Nucleus accumbens (tissue), 56 donors: Measurements from ENCODE around the gene IQSEC3.
"Not testable (repeated sequence)": the region's sequence is repeated elsewhere in the genome, so short reads cannot be mapped to it uniquely, and the experiment has no call there.

Source experiments
- DNase-seq, 56 donors: peaks; one replicate each; lab custom pipeline; 2025; lab: John Stamatoyannopoulos, UW

The IQSEC3 gene

DNA sequence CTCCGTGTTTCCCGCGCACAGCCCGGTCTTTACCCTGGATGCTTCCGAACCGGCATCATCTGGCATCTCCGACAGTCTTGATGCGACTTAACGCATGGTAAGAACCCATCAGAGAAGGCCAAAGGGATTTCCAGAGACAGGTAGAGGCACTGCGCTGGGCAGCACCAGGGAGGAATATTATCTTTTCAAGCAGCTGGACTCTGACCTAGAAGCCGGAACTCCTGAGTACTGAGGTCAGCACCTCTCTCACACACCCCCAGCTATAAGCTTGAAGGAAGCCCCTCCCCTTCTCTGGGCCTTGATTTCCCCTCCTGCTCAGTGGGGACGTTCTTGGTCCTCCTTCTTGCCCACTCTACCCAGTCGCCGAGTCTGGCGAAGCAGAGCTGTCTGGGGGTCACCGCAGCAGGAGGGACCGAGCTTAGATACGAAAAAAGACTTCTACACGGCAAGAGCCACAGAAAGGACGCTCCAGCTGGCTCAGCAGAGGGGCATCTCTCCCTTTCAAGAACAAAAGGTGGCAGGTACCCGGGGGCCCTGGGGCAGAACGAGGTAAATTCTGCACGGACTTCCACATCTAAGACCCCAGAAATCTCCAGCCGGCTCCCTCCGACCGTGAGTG is 10.6 kb downstream of the IQSEC3 start:
- not testable (repeated sequence) for DNase-seq

DNA sequence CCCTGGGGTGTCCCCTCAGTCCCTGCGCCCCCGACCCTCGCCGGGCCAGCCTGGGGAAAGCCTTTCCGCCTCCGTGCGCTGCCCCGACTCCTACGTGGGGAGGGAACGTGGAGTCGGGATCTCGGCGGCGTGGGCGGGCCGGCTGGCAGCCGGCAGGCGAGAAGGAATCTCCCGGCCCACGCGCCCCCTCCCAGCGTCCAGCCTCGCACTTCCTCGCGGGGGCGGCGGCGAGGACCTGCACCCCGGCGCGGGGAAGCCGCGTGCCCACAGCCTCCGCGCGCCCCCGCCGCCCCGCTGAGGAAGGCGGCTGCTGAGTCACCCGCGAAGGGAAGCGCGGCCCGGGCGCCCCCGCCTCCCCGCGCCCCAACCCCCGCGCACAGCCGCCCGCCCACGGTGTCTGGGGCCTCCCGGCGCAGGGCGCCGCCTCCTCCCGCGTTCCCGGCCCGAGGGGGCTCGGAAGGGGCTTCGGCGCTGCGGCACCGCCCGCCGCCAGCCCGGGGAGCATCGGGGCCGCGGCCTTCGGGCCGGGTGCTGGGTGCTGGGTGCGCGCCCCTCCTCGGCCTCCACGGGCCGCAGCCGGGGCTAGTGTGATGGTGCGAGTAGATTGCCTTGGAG is 11.3 kb downstream of the IQSEC3 start:
- DNase-seq, result peak in 3 of 56 donors; percentile 10 to 70 (median 10)

DNA sequence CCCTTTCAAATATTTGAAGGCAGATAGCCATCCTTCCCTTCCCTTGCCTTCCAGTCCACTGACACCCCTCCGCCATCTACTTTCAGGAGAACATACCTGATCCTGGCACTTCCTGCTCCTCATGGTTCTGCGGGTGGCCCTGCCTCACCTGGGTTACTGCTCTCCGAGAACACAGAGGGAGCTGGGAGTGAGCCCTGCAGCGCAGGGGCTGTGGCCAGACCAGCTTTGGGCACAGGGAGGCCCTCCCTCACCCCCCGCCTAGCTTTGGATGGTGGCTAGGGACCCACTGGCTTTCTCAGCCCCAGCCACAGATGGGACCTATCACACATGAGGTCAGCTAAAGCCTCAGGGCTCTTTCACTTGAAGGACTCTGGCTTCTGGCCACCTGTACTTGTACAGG is 12.4 kb downstream of the IQSEC3 start:
- DNase-seq, result no peak

DNA sequence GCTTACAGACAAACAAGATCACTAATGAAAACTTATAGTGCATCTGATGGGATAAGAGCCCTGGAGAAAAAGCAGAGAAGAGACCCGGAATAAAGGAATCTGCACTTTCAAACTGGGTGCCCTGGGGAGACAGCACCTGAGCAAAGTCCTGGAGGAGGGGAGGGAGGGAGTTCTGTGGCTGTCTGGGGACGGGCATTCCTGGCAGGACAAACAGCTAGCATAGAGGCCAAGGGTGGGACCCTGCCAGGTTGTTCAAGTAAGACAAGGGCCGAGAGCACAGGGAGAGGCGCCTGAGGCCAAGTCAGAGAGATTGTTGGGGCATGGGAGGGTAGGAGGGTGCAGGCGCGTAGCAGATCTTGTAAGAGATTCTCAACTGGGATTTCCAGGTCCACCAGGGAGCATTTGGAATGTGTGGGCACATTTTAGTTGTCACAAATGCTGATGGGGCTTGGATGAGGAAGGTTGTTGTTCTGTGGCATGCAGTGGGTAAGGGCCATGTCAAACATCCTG is 14.2 kb downstream of the IQSEC3 start:
- DNase-seq, result no peak

DNA sequence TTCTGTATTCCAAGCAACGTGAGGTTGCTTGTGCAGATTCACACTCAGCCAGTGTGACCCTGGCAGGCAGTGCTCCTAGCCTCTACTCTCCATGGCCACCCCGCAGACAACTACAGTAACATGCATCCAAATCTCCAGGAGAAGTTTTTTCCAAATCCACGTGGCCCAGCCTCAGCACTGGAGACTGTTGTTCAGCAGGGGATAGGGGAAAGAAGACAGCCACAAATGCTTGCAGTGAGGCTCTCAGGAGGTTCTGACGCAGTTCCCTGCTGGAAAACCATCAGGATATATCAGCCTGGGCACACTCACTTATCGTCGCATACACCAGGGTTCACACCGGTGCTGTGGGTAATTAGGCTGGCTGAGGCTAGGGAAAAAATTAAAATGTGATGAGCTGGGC is 16.2 kb downstream of the IQSEC3 start:
- no peak for DNase-seq

DNA sequence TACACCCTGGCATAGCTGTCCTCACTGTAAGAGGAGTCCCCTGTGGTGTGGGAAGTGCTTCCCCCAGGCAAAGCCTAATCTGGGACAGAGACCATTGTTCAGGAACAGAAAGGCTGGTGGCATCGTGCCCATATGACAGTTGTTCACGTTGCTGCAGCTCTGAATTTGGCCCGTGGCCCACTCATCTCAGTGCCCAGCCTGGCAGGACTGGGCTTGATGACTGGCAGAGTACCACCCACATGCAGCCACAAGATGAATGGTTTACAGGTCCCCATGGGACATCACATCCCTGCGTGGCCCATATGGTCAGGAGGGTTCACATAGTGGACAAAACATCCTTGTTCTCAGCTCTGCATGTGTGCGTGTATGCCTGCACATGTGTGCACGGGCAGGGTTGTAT is 17.5 kb downstream of the IQSEC3 start:
- DNase-seq, result peak in 7 of 56 donors; percentile 8 to 45 (median 16)

DNA sequence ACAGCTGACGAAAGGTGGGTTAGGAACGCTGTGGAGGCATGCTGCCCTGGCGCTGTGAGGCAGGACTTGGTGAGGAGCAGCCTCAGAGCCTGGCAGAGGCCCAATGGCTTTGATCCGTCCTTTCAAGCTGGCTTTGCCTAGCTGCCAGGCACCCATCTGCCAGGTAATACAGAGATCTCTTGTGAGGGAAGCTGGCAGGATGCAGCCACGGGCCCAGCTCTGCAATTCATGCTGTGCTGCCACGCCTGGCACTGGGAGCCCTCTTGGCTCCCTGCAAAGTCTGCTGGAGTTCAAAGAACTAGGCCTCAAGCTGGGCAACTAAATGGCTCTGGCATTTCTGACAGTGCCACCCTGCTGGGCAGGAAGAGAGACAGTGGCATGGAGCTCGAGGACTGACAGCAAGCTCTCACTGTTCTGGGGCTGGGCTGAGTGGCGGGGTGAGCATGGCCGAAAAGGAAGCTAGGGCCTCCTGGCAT is 18.7 kb downstream of the IQSEC3 start:
- DNase-seq, result peak in 24 of 56 donors; percentile 6 to 66 (median 24)

DNA sequence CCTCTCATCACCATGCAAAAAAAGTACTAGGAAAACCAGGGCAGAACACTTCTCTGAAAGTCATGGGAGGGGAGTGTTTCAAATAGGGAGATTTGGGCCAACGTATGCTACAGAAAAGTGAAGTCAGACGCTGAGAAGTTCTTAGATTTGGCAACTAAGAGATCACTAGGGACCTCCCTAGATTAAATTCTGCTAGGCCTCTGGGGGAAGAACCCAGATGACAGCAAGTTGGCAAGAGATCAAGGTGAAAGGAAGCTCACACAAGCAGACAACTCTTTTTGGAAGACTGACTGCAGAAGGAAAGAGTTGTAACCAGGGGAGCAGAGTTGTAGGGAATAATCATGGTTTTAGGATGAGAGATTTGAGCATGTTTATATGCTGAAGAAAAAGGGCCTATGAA is 20.7 kb downstream of the IQSEC3 start:
- no peak for DNase-seq

DNA sequence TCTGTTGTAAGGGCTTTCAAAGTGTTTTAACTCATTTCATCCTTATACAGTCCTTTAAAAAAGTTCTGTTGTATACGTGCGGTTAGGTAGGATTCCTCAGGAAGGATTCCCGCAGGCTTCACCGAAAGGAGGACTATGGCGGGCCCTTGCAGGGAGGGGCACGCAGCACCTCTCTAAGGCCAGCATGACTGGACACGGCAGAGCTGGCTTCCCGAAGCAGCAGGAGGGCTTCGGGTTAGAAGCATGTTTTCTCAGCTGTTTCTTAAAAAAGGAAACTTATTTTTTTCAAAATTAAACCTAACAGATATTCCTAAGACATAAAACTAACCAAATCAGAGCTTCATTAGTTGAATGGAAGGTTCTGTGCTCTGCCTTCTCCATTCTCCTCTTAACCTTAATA is 21.3 kb downstream of the IQSEC3 start:
- no peak for DNase-seq

DNA sequence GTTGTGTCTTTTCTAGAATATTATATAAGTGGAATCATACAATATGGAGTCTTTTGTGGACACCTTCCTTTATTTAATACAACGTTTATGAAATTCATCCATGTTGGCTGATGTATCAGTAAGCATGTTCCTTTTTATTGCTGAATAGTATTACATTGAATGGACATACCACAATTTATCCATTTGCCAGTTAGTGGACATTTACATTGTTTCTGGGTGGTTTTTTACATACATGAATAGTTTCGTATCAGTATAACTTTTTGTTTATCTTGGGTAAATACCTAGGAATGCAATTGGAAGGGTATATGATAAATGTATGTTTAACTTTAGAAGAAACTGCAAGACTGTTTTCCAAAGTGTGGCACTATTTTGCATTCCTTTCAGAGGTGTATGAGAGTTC is 23.1 kb downstream of the IQSEC3 start:
- no peak for DNase-seq

DNA sequence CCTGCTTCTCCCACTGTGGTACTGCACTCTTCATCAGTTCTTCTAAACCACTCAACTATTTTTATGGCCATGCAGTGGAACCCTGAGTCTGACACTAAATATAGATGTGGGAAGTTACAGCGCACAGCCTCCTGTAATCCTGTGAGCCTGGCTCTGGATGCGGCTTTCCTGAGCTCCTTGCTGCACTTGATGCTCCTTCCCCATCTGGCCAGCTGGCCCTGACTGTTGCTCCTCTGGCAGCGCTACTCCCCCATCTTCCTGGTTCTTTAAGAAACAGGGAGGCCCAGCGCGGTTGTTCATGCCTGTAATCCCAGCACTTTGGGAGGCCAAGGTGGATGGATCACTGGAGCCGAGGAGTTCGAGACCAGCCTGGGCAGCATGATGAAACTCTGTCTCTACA is 24.6 kb downstream of the IQSEC3 start:
- DNase-seq, result no peak

DNA sequence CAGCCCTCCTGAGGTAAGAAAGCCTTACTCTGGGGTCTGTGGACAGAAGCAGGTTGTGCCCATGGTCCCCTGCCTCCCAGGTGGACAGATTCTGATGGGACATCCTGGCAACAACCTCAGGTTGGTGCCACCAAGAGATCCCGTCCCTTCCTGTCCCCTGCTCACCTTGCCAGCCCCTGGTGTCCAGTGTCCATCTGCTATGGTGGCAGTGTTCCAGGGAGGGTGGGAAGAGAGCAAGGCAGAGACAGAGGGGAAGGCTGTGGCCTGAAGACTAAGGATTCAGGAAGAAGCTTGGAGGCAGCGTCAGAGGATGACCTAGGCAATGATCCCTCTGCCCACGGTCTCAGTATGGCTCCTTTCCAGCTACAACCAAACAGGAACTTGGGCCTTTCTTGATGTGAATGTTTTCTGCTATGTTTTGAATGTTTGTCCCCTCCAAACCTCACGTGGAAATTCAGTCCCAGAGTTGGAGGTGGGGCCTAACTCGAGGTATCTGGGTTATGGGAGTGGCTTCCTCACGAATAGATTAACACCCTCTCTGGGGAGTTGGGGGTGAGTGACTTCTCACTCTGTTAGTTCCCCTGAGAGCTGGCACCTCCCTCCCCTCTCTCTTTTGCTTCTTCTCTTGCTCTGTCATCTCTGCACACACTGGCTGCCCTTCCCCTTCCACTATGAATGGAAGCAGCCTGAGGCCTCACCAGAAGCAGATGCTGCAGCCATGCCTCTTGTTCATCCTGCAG is 26.9 kb downstream of the IQSEC3 start:
- no peak for DNase-seq

DNA sequence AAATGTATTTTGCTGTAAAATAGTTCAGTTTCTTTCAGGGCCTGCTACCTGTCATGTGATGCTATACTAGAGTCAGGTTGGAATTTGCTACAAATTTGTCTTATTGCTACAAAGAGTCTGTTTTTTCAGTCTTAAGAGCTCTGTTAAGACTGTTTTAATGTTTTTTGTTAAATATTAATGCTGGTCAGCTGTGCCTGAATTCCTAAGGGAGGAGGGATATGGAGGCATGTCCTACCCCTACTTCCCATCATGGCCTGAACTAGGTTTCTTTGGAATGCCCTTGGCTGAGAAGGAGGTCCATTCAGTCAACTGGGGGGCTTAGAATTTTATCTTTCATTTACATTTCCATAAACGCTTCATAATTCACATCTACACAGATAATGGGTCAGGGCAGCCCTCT is 30.0 kb downstream of the IQSEC3 start:
- no peak for DNase-seq

DNA sequence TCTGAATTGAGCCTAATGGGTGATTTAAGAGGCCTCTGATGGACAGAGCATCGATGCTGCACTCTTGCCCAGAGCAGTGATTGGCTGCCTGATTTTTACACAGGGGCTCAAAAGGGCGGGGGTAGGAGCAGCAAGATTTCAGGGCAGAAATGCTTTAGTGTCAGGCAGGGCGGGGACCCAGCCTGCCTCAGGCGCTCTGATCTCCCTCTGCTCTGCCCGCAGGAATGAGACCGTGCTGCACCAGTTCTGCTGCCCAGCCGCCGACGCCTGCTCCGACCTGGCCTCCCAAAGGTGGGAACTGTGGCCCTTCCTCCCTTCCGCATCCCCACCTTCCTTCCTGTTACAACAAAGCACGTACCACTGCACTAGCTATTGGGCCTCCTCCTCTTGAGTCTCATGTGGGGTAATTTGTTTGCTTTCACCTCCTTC is 32.4 kb downstream of the IQSEC3 start:
- DNase-seq, result no peak

DNA sequence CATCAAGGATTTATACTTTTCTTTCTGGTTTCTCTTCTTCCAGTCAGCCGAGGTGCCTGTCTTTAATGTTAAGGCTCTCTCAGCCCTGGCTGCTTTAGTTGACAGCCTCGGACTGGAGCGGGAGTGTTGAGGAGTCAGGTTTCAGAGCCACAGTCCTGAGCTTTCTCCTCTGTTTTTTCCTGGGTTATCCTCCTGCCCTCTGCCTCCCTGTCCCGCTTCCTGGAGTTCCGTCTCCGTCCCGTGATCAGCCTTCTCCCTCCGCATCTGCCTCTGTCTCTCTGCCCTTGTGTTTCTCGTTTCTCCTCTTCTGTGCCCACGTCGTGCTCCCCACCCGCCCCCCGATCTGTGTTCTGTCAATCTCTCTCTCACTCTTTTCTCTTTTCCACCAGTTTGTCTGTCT is 33.0 kb downstream of the IQSEC3 start:
- no peak for DNase-seq

DNA sequence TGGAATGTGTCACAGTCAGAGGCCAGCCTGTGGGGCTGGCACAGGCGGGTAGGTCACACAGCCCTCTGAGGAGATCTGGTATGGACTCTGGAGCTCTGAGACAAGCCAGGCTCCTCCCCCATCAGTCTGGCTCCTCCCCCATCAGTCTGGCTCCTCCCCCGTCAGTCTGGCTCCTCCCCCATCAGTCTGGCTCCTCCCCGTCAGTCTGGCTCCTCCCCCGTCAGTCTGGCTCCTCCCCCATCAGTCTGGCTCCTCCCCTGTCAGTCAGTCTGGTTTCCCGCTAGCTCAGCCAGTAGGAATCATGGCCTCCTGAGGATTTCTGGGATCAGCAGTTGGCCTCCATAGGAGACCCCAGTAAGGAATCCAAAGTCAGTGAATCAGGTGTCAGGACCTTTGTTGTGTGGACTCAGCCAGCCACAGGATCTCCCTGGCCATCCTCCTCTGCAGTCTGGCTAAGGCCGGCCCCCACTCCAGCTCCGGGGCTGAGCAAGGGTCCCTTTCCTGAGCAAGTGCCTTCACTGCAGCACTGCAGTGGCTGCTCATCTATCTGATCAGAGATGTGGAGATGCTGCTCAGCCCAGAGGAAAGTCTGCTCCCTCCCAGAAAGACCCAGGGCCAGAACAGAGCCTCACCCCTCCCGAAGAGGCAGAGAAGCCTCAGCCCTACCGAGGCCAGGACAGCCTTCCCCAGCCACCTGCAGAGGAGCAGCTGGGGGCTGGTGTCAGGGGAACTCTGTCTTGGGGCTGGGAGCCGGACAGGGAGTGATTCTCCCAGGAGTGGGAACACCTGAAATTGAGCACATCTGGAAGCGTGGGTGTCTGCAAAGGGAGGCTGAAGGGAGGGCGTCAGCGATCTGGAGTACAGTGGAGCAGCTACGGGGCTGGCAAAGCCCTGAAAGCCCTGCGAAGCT is 35.7 kb downstream of the IQSEC3 start:
- no peak for DNase-seq

DNA sequence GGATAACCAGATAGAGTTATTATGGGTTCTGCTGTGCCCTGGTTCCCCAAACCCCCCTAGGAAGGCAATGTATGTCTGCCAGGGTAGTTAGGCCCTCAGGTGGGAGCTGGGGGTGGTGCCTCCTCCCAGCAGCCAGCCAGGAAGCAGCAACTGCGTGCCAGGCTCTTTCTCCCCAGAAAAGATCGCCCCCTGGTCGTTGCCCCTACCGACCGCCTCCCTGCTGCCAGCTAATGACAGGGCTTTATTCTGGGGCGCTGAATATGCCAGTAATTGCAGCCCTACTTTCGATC is 36.3 kb downstream of the IQSEC3 start:
- no peak for DNase-seq

DNA sequence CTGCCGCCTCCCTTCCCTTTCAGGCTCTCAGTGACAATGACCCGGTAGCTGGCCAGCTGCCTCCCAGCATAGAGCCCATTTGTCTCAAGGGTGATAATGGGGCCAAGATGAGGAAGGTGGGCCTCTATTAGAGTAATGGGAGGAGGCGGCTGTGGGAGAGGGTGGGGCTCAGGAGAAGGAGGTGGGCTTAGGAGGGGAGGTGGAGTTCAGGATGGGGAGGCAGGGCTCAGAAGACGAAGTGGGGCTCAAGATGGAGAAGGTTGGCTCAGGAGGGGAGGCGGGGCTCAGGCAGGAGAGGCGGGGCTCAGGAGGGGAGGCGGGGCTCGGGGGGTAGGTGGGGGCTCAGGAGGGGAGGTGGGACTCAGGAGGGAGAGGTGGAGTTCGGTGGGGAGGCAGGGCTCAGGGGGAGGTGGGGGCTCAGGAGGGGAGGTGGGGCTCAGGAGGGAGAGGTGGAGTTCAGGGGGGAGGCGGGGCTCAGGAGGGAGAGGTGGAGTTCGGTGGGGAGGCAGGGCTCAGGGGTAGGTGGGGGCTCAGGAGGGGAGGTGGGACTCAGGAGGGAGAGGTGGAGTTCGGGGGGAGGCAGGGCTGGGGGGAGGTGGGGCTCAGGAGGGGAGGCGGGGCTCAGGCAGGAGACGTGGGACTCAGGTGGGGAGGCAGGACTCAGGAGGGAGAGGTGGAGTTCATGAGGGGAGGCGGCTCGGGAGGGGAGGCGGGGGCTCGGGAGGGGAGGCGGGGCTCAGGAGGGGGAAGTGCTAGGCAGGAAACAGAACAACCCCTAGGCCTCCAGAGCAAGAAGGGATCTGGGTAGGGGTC is 36.8 kb downstream of the IQSEC3 start:
- peak in 1 of 56 donors; percentile 17 for DNase-seq

DNA sequence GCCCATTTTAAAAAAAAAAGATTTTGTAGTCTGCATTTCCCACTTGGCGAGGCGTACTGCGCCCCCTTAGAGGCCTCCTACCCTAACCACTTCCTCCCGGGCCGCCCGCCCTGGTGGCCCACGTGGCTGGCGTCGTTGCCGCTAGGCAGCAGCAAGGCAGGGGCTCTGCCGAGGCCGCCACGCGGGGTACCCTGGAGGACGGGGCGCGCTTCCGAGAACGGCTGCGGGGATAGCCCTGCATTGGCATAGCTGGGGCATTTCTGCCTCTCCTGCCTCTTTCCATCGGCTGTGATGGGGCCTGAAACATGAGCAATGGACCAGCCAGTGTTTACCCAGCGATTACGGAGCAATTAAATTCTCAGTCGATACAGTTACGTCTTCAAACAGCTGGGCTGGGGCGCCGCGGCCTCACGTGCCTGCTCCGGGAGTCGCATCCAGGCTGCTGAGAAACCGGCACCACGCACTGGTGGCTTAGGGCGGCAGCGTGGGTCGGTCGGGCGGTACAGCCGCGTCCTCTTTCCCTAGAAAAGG is 38.0 kb downstream of the IQSEC3 start:
- DNase-seq, result no peak

DNA sequence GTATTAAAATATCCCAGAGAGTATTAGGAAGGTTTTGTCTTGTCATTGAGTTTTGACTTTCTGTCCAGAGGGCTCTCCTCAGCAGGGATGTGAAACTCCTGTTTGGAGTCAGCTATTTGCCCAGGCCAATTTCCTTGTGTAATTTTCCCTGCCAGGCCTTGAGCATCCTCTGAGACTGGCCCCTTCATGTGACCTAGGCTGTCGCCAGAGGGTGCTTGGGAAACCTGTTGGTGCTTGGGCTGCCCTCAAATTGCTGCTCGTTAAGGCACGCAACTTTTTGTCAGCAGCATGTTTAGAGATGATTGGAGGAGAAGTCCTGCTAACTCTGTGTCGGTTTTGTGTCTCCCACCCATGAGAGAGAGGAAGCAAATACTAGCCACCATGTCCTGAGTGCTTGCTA is 39.1 kb downstream of the IQSEC3 start:
- no peak for DNase-seq
